KMS-11 (cell line): ENCODE results near the gene NT5M.

ENCODE experiments used
- H2AFZ ChIP-seq: fragments of 200-600 bp; sonication (generic); 2 replicates; pipeline ENCODE4 v1.6.1; 2016; ENCODE audit warnings: antibody characterized with exemption, mixed run types, low read depth
- H3K27ac ChIP-seq: fragments of 200-600 bp; sonication (generic); 2 replicates; pipeline ENCODE4 v1.6.1; 2016; ENCODE audit warnings: mild to moderate bottlenecking, mixed run types
- H3K27me3 ChIP-seq: fragments of 200-600 bp; sonication (generic); 2 replicates; pipeline ENCODE4 v1.6.1; 2017; ENCODE audit warnings: mild to moderate bottlenecking, low read depth, mixed run types, moderate library complexity; ENCODE audit not compliant: insufficient read depth
- H3K36me3 ChIP-seq: fragments of 200-600 bp; sonication (generic); 2 replicates; pipeline ENCODE4 v1.6.1; 2017; ENCODE audit warnings: mild to moderate bottlenecking, mixed run types; ENCODE audit not compliant: insufficient read depth
- H3K4me1 ChIP-seq: fragments of 200-600 bp; sonication (generic); 2 replicates; pipeline ENCODE4 v1.6.1; 2016; ENCODE audit warnings: mild to moderate bottlenecking, low read depth, mixed run types; ENCODE audit not compliant: poor library complexity, severe bottlenecking
- H3K4me2 ChIP-seq: fragments of 200-600 bp; sonication (generic); 2 replicates; pipeline ENCODE4 v1.7.0; 2016; ENCODE audit warnings: mild to moderate bottlenecking, mixed run types
- H3K4me3 ChIP-seq: fragments of 200-600 bp; sonication (generic); IDR thresholded peaks from 2 replicates; pipeline ENCODE4 v1.6.1; 2017; ENCODE audit warnings: low read depth, low read length, mixed read lengths; ENCODE audit not compliant: insufficient read depth
- H3K79me2 ChIP-seq: fragments of 200-600 bp; sonication (generic); 2 replicates; pipeline ENCODE4 v1.6.1; 2016; ENCODE audit warnings: low read depth, mixed run types; ENCODE audit not compliant: insufficient read depth
- H3K9ac ChIP-seq: fragments of 200-600 bp; sonication (generic); 2 replicates; pipeline ENCODE4 v1.6.1; 2016; ENCODE audit warnings: mild to moderate bottlenecking, mixed run types
- H4K20me1 ChIP-seq: fragments of 200-600 bp; sonication (generic); 2 replicates; pipeline ENCODE4 v1.6.1; 2016; ENCODE audit warnings: mild to moderate bottlenecking, mixed run types; ENCODE audit not compliant: insufficient read depth
- CTCF ChIP-seq: fragments of 200-600 bp; sonication (generic); conservative IDR thresholded peaks from 2 replicates; pipeline ENCODE4 v1.6.1; 2017; ENCODE audit warnings: low read depth, mild to moderate bottlenecking, antibody characterized with exemption, low read length, moderate library complexity, mixed read lengths

NT5M gene

GRCh38 chr17:17351356-17351891 is 48.3 kb downstream of the NT5M start:
- Histone ChIP-seq H4K20me1 (no peaks in the 10 kb centered on the region), H3K9ac (no peak overlapping the region), H3K36me3 (no peaks in the 10 kb centered on the region), H3K27me3 (no peaks in the 10 kb centered on the region), H3K79me2 (no peaks in the 10 kb centered on the region), H3K27ac (no peak overlapping the region), H3K4me3 (no peak overlapping the region), H3K4me1 (peaks cover 13% of the 10 kb centered on the region), H3K4me2 (no peak overlapping the region), H2AFZ (no peak overlapping the region)
- TF ChIP-seq CTCF, result no peak

- no peak for TF ChIP-seq CTCF
- no peak overlapping the region for H3K9ac ChIP-seq
- H3K27ac ChIP-seq, result no peak overlapping the region
These were observed 49.0 kb downstream of the NT5M start for GRCh38 chr17:17351901-17352781.

DNA sequence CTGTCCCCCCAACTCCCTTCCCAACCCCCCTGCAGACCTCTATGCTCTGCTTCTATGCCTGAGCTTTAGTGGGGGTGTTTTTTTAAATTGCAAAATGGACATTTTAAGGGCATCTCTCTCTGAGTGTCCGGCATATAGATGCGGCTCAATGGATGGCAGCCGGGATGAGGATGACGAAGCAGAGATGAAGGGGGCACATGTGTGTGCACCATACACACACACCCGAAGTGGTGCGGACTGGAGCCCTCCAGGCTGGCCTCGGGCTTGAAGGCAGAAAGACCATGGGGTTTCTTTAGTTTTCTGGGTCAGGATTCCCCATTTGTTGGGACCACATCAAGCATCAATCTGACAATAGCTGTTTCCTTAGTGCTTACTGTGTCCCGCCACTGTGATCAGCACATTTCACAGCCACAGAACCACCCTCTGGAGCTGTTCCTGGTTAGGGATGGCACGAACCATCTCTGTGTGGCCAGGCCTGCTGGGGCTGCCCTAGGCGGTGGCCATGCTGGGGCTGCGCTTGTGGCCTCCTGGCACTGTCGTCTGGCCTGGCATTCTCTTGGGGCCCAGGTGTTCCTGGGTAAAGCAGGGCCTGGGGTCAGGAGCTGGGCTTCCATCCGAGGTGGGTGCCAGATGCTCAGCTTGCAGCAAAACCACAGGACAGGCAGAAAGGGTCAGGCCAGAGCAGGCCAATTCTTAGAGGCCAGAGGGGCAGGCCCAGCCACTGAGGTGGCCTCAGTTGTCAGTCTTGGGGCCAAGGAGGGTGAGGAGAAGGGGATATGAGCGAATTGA is 49.9 kb downstream of the NT5M start:
- H3K27me3 ChIP-seq, result no peaks in the 10 kb centered on the region
- H3K36me3 ChIP-seq, result no peaks in the 10 kb centered on the region
- no peak overlapping the region for H3K9ac ChIP-seq
- TF ChIP-seq CTCF, result no peak
- no peaks in the 10 kb centered on the region for H3K79me2 ChIP-seq
- H4K20me1 ChIP-seq, result no peaks in the 10 kb centered on the region
- H2AFZ ChIP-seq, result no peak overlapping the region
- no peak overlapping the region for H3K4me2 ChIP-seq
- peaks cover 13% of the 10 kb centered on the region for H3K4me1 ChIP-seq
- H3K4me3 ChIP-seq, result no peak overlapping the region
- H3K27ac ChIP-seq, result no peak overlapping the region

More at GRCh38 chr17:17351901-17352781, 49.0 kb downstream of the NT5M start:
- no peaks in the 10 kb centered on the region for H4K20me1 ChIP-seq
- no peak overlapping the region for H3K4me2 ChIP-seq
- H3K79me2 ChIP-seq, result no peaks in the 10 kb centered on the region
- no peak overlapping the region for H3K4me3 ChIP-seq
- H2AFZ ChIP-seq, result no peak overlapping the region
- no peaks in the 10 kb centered on the region for H3K27me3 ChIP-seq
- H3K4me1 ChIP-seq, result peaks cover 13% of the 10 kb centered on the region
- H3K36me3 ChIP-seq, result no peaks in the 10 kb centered on the region

GRCh38 chr17:17353625-17354484 is 50.7 kb downstream of the NT5M start:
- Histone ChIP-seq H3K27ac (no peak overlapping the region), H3K4me2 (no peak overlapping the region), H2AFZ (no peak overlapping the region), H3K79me2 (no peaks in the 10 kb centered on the region), H3K4me1 (peaks cover 13% of the 10 kb centered on the region), H3K4me3 (no peak overlapping the region), H3K36me3 (no peaks in the 10 kb centered on the region), H3K9ac (no peak overlapping the region), H3K27me3 (no peaks in the 10 kb centered on the region), H4K20me1 (no peaks in the 10 kb centered on the region)
- no peak for TF ChIP-seq CTCF
